ENCODE results near the gene PRDM9.

GRCh38 chr5:23528677-23529076, 21.3 kb downstream of the PRDM9 start:
- TF ChIP-seq POLR2A (IDR thresholded peaks at IDR 0.05; ENCODE audit: low read depth, low read length) (no peak), POLR2AphosphoS5 (IDR thresholded peaks at IDR 0.05; ENCODE audit: low read depth, low read length) (no peak), TAF1 (IDR thresholded peaks at IDR 0.05; ENCODE audit: borderline replicate concordance, low read depth, low read length) (no peak)

Measured in GM12892 (cell line).